GM15510 (cell line): ENCODE data around the gene NANOS3.

Experiments used
- POLR2A ChIP-seq: IDR thresholded peaks from 3 replicates; pipeline ENCODE4 v1.6.1; 2011; ENCODE audit warnings: borderline replicate concordance; ENCODE audit not compliant: insufficient read length; ENCODE audit errors: extremely low read depth

Gene NANOS3

GRCh38 chr19:13870873-13871272, 6.1 kb upstream of the NANOS3 start:
- no peak for TF ChIP-seq POLR2A

- TF ChIP-seq POLR2A: no peak
These were observed 4.6 kb upstream of the NANOS3 start for GRCh38 chr19:13872339-13872694.

GRCh38 chr19:13872695-13873389, 4.1 kb upstream of the NANOS3 start:
- TF ChIP-seq POLR2A: no peak

- TF ChIP-seq POLR2A: no peak
These were observed 3.0 kb upstream of the NANOS3 start for GRCh38 chr19:13873834-13874515.

- no peak for TF ChIP-seq POLR2A
These were observed 1.1 kb upstream of the NANOS3 start for GRCh38 chr19:13875824-13876223.

GRCh38 chr19:13877303-13877702, 369 bp downstream of the NANOS3 start:
- TF ChIP-seq POLR2A: no peak

GRCh38 chr19:13880059-13881043, 3.4 kb downstream of the NANOS3 start:
- TF ChIP-seq POLR2A: no peak

GRCh38 chr19:13881251-13881691, 4.3 kb downstream of the NANOS3 start:
- no peak for TF ChIP-seq POLR2A

- TF ChIP-seq POLR2A: no peak
These were observed 4.9 kb downstream of the NANOS3 start for GRCh38 chr19:13881692-13882418.

- TF ChIP-seq POLR2A: no peak
These were observed 5.5 kb downstream of the NANOS3 start for GRCh38 chr19:13882419-13882795.

- TF ChIP-seq POLR2A: no peak
These were observed 5.9 kb downstream of the NANOS3 start for GRCh38 chr19:13882836-13883235.

- no peak for TF ChIP-seq POLR2A
These were observed 6.7 kb downstream of the NANOS3 start for GRCh38 chr19:13883516-13884064.

GRCh38 chr19:13884726-13885591, 8.0 kb downstream of the NANOS3 start:
- TF ChIP-seq POLR2A: no peak
